ENCODE data around the gene CLCN2.

- TF ChIP-seq CTCF (conservative IDR thresholded peaks at IDR 0.05; ENCODE audit: low read depth, low read length) (no peak), RAD21 (IDR thresholded peaks at IDR 0.05; ENCODE audit: low read length) (no peak), POLR2A (IDR thresholded peaks at IDR 0.05; ENCODE audit: low read depth, low read length) (no peak), USF2 (IDR thresholded peaks at IDR 0.05; ENCODE audit: low read depth, low read length) (no peak), RCOR1 (IDR thresholded peaks at IDR 0.05; ENCODE audit: insufficient replicate concordance, low read length) (no peak), CEBPB (IDR thresholded peaks at IDR 0.05; ENCODE audit: low read depth, low read length) (no peak), MAZ (IDR thresholded peaks at IDR 0.05; ENCODE audit: borderline replicate concordance, low read depth, low read length) (no peak), SMC3 (IDR thresholded peaks at IDR 0.05; ENCODE audit: low read depth, low read length) (no peak)
These were observed 1.8 kb downstream of the CLCN2 start for GRCh38 chr3:184359610-184360009.

Measured in IMR-90 (cell line).